Measurements from ENCODE around the gene SOX5.
"Not testable (repeated sequence)": the region's sequence is repeated elsewhere in the genome, so short reads cannot be mapped to it uniquely, and the experiment has no call there.

SOX5 gene

GRCh38 chr12:23899434-23899833 lies 50.0 kb downstream of the SOX5 start:
- peak in 1 of 2 experiments; percentile 6 for DNase-seq

GRCh38 chr12:23898121-23898520 lies 51.3 kb downstream of the SOX5 start:
- no peak for DNase-seq

GRCh38 chr12:23895792-23896218 lies 53.7 kb downstream of the SOX5 start:
- no peak for DNase-seq

GRCh38 chr12:23893611-23894010 lies 55.9 kb downstream of the SOX5 start:
- DNase-seq: no peak

GRCh38 chr12:23891115-23891514 lies 58.4 kb downstream of the SOX5 start:
- no peak for DNase-seq

- no peak for DNase-seq
Observed at GRCh38 chr12:23889069-23889440, 60.4 kb downstream of the SOX5 start.

GRCh38 chr12:23888396-23889068 lies 60.9 kb downstream of the SOX5 start:
- DNase-seq: no peak

GRCh38 chr12:23887055-23887835 lies 62.2 kb downstream of the SOX5 start:
- DNase-seq: no peak

- DNase-seq: no peak
Observed at GRCh38 chr12:23885394-23885793, 64.1 kb downstream of the SOX5 start.

GRCh38 chr12:23884909-23885308 lies 64.6 kb downstream of the SOX5 start:
- no peak for DNase-seq

- DNase-seq: no peak
Observed at GRCh38 chr12:23880988-23881387, 68.5 kb downstream of the SOX5 start.

- not testable (repeated sequence) for DNase-seq
Observed at GRCh38 chr12:23876618-23877017, 72.9 kb downstream of the SOX5 start.

GRCh38 chr12:23867794-23868193 lies 81.7 kb downstream of the SOX5 start:
- no peak for DNase-seq

GRCh38 chr12:23862701-23863100 lies 86.8 kb downstream of the SOX5 start:
- no peak for DNase-seq

GRCh38 chr12:23860019-23860418 lies 89.5 kb downstream of the SOX5 start:
- DNase-seq: no peak

- DNase-seq: no peak
Observed at GRCh38 chr12:23857178-23857577, 92.3 kb downstream of the SOX5 start.

- no peak for DNase-seq
Observed at GRCh38 chr12:23855813-23856212, 93.7 kb downstream of the SOX5 start.

- no peak for DNase-seq
Observed at GRCh38 chr12:23854598-23854997, 94.9 kb downstream of the SOX5 start.

- DNase-seq: no peak
Observed at GRCh38 chr12:23853640-23854039, 95.8 kb downstream of the SOX5 start.

GRCh38 chr12:23851602-23852001 lies 97.9 kb downstream of the SOX5 start:
- no peak for DNase-seq

GRCh38 chr12:23847857-23848256 lies 101.6 kb downstream of the SOX5 start:
- no peak for DNase-seq

- DNase-seq: no peak
Observed at GRCh38 chr12:23843958-23844357, 105.5 kb downstream of the SOX5 start.

GRCh38 chr12:23834076-23834475 lies 115.4 kb downstream of the SOX5 start:
- DNase-seq: no peak

- DNase-seq: no peak
Observed at GRCh38 chr12:23831739-23832138, 117.7 kb downstream of the SOX5 start.

GRCh38 chr12:23830210-23830609 lies 119.3 kb downstream of the SOX5 start:
- DNase-seq: no peak
